Stimulated activated CD8-positive, alpha-beta memory T cell treated with anti-CD3 and anti-CD28 coated beads, Interleukin-15, amount 100 ng/mL, for 24 hours (primary cell): Measurements from ENCODE around the gene AADAC.
"Not testable (repeated sequence)": the region's sequence is repeated elsewhere in the genome, so short reads cannot be mapped to it uniquely, and the experiment has no call there.

Source experiments
- DNase-seq: peaks from one replicate; pipeline ENCODE4 v3.0.0-alpha.2; 2020; ENCODE audit warnings: low read depth

AADAC gene

GRCh38 chr3:151796105-151796680, 17.7 kb upstream of the AADAC start:
- DNase-seq = no peak

- DNase-seq = no peak
These were observed 15.4 kb upstream of the AADAC start for GRCh38 chr3:151798466-151798865.

- DNase-seq = no peak
These were observed 13.5 kb upstream of the AADAC start for GRCh38 chr3:151800431-151800830.

DNA sequence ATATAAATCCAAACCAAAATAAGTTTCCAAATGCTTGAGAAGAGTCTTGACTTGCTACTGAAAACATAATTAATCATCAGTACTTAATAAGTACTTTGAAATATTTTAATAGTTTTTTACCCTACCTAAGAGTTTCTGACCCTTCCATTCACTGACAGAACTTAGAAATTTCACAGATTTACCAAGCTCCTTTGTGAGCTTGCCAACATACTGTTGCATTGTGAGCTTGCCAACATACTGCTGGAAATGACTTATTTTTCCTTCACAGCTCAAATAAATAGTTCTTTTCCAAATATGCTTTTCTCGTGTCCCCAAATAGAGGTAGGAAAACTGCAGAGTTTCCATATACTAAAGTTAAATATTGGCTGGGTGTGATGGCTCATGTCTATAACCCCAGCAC, 9.6 kb upstream of the AADAC start:
- no peak for DNase-seq

GRCh38 chr3:151806838-151807237, 7.1 kb upstream of the AADAC start:
- no peak for DNase-seq

- DNase-seq = not testable (repeated sequence)
These were observed 5.0 kb upstream of the AADAC start for GRCh38 chr3:151808926-151809325.

DNA sequence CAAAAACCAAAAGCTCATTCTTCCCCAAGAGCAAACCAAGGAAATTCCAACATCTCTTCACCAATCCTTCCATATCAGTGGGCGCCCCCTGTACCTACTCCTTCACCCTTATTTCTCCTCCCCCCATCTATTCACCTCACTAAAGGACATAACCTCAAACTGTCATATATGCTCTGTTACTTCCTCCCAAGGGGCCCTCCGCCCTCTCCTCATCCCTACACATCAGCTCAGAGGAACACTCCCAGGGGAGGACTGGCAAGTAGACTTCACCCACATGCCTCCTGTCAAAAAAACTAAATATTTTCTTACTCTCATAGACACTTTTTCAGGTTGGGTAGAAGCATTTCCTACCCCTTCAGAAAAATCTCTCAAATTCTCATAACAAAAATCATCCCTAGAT, 2.4 kb upstream of the AADAC start:
- no peak for DNase-seq

GRCh38 chr3:151814588-151814987, 672 bp downstream of the AADAC start:
- no peak for DNase-seq

GRCh38 chr3:151816091-151816604, 2.2 kb downstream of the AADAC start:
- DNase-seq = no peak

- DNase-seq = no peak
These were observed 3.6 kb downstream of the AADAC start for GRCh38 chr3:151817473-151817872.

DNA sequence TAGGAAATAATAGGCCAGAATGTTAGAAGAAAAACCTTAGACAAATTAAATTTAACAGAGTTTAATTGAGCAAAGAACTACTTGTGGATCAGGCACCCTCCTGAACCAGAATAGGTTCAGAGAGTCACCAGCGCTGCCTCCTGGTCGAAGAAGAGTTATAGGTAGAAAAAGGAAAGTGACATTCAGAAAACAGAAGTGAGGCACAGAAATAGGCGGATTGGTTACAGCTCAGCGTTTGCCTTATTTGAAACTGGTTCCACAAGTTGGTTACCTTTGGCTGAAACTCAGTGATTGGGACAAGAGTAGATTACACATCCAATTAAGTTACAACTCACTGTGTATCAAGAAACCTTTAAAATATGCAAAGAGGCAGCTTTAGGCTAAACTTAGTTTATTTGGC, 4.4 kb downstream of the AADAC start:
- no peak for DNase-seq

GRCh38 chr3:151819910-151820309, 6.0 kb downstream of the AADAC start:
- DNase-seq = no peak

DNA sequence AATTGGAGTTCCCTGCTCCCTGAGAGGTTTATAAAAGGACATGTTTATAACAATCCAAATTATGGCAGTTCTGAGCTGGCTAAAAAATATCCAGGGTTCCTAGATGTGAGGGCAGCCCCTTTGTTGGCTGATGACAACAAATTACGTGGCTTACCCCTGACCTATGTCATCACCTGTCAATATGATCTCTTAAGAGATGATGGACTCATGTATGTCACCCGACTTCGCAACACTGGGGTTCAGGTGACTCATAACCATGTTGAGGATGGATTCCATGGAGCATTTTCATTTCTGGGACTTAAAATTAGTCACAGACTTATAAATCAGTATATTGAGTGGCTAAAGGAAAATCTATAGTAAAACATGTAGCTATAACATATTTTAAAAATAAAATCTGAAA, 13.9 kb downstream of the AADAC start:
- DNase-seq = no peak

- no peak for DNase-seq
These were observed 22.0 kb downstream of the AADAC start for GRCh38 chr3:151835751-151836525.

DNA sequence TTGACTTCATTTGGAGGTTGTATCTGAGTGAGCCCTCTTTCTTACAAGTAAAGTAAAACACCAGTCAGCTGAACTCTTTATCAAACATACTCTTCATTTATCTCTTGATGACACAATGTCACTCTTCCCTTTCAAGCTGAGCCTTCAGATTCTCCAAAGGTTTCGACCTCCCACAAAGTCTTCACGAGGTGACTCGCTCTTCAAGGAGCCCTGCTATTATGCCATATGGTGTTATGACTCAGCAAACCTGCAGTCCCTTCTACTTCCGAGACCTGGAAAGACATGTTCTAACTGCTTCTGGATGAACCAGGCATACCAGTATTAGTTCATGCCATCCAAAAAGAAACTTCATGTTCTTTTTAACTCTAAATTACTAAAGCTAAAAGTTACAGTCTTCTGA, 23.1 kb downstream of the AADAC start:
- DNase-seq = no peak

- no peak for DNase-seq
These were observed 24.8 kb downstream of the AADAC start for GRCh38 chr3:151838574-151839312.

DNA sequence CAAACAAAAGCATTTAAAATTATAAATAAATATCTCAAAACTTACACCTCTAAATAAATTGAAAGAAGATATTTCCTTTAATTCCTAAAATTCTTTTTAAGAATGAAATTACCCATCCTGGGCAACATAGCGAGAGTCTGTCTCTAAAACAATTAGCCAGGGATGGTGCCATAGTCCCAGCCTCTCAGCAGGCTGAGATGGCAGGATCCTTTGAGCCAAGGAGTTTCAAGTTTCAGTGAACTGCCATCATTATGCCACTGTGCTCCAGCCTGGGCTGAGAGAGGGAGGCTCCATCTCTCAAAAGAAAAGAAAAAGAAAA, 25.4 kb downstream of the AADAC start:
- DNase-seq = no peak

DNA sequence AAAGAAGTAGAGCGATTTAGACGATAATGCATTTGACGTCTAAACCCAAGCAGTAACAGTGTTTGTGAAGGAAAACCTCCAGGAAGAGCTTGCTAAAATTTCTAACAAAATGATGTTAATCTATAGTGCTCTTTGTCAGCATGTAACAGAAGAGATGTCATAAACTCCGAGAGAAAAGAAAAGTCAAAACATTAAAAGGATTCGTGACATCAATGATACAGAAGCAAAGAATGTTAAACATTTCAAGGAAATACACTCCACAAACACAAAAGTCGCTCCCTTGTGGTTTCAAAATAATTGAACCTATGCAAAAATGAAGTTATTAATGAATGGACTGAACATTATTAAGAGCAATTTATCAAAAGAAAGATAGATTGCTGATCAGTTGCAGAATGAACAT, 27.9 kb downstream of the AADAC start:
- no peak for DNase-seq

GRCh38 chr3:151843275-151843674, 29.4 kb downstream of the AADAC start:
- DNase-seq = no peak

- DNase-seq = no peak
These were observed 31.5 kb downstream of the AADAC start for GRCh38 chr3:151845306-151845905.

DNA sequence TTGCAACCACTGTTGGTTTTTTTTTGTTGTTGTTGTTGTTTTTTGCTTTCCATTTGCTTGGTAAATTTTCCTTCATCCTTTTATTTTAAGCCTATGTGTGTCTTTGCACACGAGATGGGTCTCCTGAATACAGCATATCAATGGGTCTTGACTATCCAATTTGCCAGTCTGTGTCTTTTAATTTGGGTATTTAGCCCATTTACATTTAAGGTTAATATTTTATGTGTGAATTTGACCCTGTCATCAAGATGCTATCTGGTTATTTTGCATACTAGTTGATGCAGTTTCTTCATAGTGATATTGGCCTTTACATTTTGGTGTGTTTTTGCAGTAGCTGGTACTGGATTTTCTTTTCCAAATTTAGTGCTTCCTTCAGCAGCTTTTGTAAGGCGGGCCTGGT, 36.1 kb downstream of the AADAC start:
- DNase-seq = not testable (repeated sequence)

DNA sequence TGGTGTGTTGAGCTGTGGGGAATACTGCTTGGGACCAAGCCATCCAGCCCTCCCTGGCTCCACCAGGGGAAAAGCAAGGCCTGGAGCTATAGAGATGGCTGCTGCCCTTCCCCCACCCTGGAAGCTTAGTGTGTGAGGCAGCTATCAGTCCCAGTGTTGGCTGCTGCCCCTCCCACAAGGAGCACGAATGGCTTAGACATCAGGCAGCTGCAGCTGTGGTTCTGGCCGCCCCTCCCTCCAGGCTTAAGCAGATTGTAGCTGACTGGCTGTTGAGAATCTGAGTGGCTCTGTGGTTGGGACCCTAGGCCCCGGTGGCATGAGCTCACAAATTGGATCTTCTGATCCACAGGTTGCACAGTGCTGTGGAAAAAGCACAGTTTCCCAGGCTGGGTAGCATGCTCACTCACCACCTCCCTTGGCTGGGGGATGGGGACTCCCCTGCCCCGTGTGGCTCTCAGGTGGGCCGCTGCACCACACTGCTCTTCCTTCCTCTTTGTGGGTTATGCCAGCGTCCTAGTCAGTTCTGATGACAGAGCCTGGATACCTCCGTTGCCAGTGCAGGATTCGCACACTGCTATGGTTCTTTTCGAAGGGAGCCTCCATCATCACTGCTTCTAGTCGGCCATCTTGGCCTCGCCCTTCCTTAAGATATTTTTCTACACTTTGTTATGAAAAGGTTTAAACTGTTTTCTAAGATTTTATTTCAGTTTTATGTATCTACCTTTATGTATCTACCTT, 38.3 kb downstream of the AADAC start:
- DNase-seq = no peak
